BE2C (cell line): ENCODE measurements around the gene DKK1.

Experiments used
- DNase-seq: peaks from one replicate; pipeline ENCODE4 v3.0.0-alpha.2; 2020
- H3K27me3 ChIP-seq: fragments of 250-450 bp; sonication (Bioruptor Pico); 2 replicates; pipeline ENCODE4 v1.5.1; 2020; ENCODE audit warnings: mild to moderate bottlenecking
- H3K36me3 ChIP-seq: fragments of 250-450 bp; sonication (Bioruptor Pico); 2 replicates; pipeline ENCODE4 v1.5.1; 2020; ENCODE audit warnings: mild to moderate bottlenecking
- H3K4me1 ChIP-seq: fragments of 250-450 bp; sonication (Bioruptor Pico); 2 replicates; pipeline ENCODE4 v1.5.1; 2020
- H3K4me3 ChIP-seq: 2 replicates; pipeline ENCODE4 v1.5.1; 2011; ENCODE audit warnings: low read depth, low read length
- H3K9me3 ChIP-seq: fragments of 250-450 bp; sonication (Bioruptor Pico); 2 replicates; pipeline ENCODE4 v1.5.1; 2020
- CTCF ChIP-seq: IDR thresholded peaks from 2 replicates; pipeline ENCODE4 v1.5.1; 2012; ENCODE audit warnings: mild to moderate bottlenecking, low read depth, low read length

The DKK1 gene

GRCh38 chr10:52287866-52288265 lies 26.2 kb upstream of the DKK1 start:
- no peak overlapping the region for H3K4me3 ChIP-seq
- no peak for TF ChIP-seq CTCF

GRCh38 chr10:52297747-52298146 lies 16.3 kb upstream of the DKK1 start:
- Histone ChIP-seq H3K9me3 (no peaks in the 10 kb centered on the region), H3K36me3 (no peaks in the 10 kb centered on the region), H3K4me3 (no peak overlapping the region), H3K4me1 (no peaks in the 10 kb centered on the region), H3K27me3 (no peaks in the 10 kb centered on the region)
- TF ChIP-seq CTCF, result no peak
- no peak for DNase-seq

More at GRCh38 chr10:52287866-52288265, 26.2 kb upstream of the DKK1 start:
- DNase-seq, result no peak
- H3K36me3 ChIP-seq, result no peaks in the 10 kb centered on the region
- H3K9me3 ChIP-seq, result no peaks in the 10 kb centered on the region
- H3K27me3 ChIP-seq, result no peaks in the 10 kb centered on the region
- H3K4me1 ChIP-seq, result no peaks in the 10 kb centered on the region

GRCh38 chr10:52300599-52301277 lies 13.3 kb upstream of the DKK1 start:
- TF ChIP-seq CTCF, result no peak
- no peak for DNase-seq
- H3K9me3 ChIP-seq, result no peaks in the 10 kb centered on the region
- H3K36me3 ChIP-seq, result no peaks in the 10 kb centered on the region
- H3K27me3 ChIP-seq, result no peaks in the 10 kb centered on the region
- H3K4me3 ChIP-seq, result no peak overlapping the region
- no peaks in the 10 kb centered on the region for H3K4me1 ChIP-seq

- no peaks in the 10 kb centered on the region; the same call in 1 of the 2 replicates for H3K4me1 ChIP-seq
- no peaks in the 10 kb centered on the region for H3K36me3 ChIP-seq
- peak overlapping the region; percentile 28 for H3K4me3 ChIP-seq
- TF ChIP-seq CTCF, result peak; percentile 61
- peak; percentile 68 for DNase-seq
- no peaks in the 10 kb centered on the region for H3K9me3 ChIP-seq
- no peaks in the 10 kb centered on the region for H3K27me3 ChIP-seq
These were observed 5.6 kb upstream of the DKK1 start for GRCh38 chr10:52308251-52309031.

- Histone ChIP-seq H3K27me3 (no peaks in the 10 kb centered on the region), H3K4me1 (no peaks in the 10 kb centered on the region; the same call in 1 of the 2 replicates), H3K36me3 (no peaks in the 10 kb centered on the region), H3K4me3 (peak overlapping the region; percentile 71), H3K9me3 (no peaks in the 10 kb centered on the region)
- no peak for DNase-seq
- TF ChIP-seq CTCF, result no peak
These were observed 1.2 kb upstream of the DKK1 start for GRCh38 chr10:52312942-52313255.
